ENCODE results near the gene ACER3. TPM values are rescaled to one million over a fixed set of nuclear protein-coding genes. Genes with fewer than 3 reads are reported as not detected.
"Not testable (repeated sequence)": the region's sequence is repeated elsewhere in the genome, so short reads cannot be mapped to it uniquely, and the experiment has no call there.

ACER3 gene
- polyA plus RNA-seq, 4 donors: 12.9 to 17.4 (median 15.0) TPM

DNA sequence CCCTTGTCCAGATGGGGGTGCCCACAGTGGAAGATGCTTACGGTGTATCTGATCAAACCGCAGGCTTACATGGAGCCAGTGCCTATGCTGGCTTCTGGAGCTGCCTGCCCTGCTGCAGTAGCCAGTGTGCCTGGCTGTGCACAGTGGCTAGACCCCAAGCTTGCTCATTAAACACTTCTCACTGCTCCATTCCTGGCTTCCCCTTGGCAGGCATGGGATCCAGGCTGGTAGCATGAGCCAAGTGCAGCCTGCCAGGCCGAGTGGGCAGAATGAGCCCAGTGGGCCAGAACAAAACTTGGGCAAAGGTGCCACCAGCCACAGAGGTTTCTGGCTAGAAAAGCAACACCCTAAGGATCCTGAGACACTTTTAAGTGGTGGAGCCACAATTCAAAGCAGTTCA, 118.1 kb downstream of the ACER3 start:
- DNase-seq (ENCODE audit: low read depth in 4 of 4, low spot score in 2 of 4): no peak

- DNase-seq (ENCODE audit: low read depth in 4 of 4, low spot score in 2 of 4): no peak
Measured at GRCh38 chr11:76980196-76980595, 119.5 kb downstream of the ACER3 start.

- DNase-seq (ENCODE audit: low read depth in 4 of 4, low spot score in 2 of 4): no peak
Measured at GRCh38 chr11:76984743-76985142, 124.0 kb downstream of the ACER3 start.

- DNase-seq (ENCODE audit: low read depth in 4 of 4, low spot score in 2 of 4): no peak
Measured at GRCh38 chr11:76987203-76987602, 126.5 kb downstream of the ACER3 start.

- no peak for DNase-seq (ENCODE audit: low read depth in 4 of 4, low spot score in 2 of 4)
Measured at GRCh38 chr11:76990628-76991027, 129.9 kb downstream of the ACER3 start.

GRCh38 chr11:76995081-76995576, 134.4 kb downstream of the ACER3 start:
- DNase-seq (ENCODE audit: low read depth in 4 of 4, low spot score in 2 of 4): no peak

GRCh38 chr11:76997512-76997911, 136.8 kb downstream of the ACER3 start:
- DNase-seq (ENCODE audit: low read depth in 4 of 4, low spot score in 2 of 4): no peak

DNA sequence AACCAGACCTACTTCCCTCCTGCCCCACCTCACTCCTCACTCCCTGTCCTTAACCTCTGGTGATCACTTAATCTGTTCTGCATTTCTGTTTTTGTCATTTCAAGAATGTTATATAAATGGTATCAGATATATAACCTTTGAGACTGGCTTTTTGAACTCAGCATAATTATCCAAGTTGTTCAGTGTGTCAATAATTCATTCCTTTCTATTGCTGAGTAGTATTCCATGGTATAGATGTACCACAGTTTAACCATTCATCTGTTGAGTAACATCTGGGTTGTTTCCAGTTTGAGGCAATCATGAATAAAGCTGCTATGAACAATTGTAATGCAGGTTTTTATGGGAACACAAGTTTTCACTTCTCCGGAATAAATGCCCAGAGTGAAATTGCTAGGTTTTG, 138.9 kb downstream of the ACER3 start:
- no peak for DNase-seq (ENCODE audit: low read depth in 4 of 4, low spot score in 2 of 4)

DNA sequence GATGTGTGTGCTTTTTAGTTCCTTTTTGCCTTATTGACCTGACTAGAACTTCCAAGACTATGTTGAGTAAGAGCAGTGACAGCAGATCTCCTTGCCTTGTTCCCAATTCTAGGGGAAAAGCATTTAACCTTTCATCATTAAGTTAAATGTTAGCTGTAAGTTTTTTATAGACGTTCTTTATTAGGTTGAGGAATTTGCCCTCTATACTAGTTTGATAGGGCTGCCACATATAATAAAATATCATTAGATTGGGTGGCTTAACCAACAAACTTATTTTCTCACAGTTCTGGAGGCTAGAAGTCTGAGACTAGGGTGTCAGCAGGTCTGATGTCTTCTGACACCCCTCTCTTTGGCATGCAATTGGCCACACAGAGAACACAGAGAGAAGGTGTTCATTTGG, 140.9 kb downstream of the ACER3 start:
- DNase-seq (ENCODE audit: low read depth in 4 of 4, low spot score in 2 of 4): no peak

- DNase-seq (ENCODE audit: low read depth in 4 of 4, low spot score in 2 of 4): no peak
Measured at GRCh38 chr11:77002776-77003175, 142.1 kb downstream of the ACER3 start.

DNA sequence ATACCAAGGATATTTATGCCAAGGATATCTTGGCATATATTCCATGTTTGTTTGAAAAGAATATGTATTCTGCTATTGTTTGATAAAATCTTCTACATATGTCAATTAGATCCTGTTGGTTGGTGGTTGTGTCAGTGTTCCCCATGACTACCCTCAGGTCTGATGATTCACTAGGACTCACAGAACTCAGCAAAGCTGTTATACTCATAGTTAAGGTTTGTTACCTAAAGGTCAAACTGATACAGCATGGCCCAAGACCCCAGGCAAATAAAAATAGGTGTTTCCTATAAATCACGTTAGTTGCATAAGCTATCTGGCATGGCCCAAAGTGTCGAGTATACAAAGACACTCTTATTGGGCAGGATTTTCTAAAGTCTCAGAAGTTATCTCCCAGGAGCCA, 143.2 kb downstream of the ACER3 start:
- no peak for DNase-seq (ENCODE audit: low read depth in 4 of 4, low spot score in 2 of 4)

DNA sequence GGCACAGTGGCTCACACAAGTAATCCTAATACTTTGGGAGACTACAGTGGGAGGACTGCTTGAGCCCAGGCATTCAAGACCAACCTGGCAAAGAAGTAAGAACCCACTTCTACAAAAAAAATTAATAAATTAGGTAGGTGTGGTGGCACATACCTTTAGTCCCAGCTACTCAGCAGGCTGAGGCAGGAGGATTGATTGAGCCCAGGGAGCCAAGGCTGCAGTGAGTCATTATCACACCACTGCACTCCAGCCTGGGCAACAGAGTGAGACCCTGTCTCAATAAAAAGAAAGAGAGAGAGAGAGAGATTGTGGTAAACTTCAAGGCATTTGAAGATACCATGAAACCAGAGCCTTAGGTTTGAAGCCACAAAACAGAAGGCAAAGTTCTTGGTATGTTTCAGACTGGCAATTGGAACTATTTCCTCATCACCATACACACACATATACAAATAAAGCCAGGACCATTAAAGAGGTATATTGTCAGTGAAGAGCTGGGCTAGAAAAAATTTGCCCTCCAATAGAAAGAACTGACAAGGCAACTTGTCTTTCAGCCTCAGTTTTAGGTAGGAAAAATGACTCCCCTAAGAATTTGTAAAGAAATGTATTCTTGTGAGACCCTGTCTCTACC, 148.9 kb downstream of the ACER3 start:
- no peak for DNase-seq (ENCODE audit: low read depth in 4 of 4, low spot score in 2 of 4)

DNA sequence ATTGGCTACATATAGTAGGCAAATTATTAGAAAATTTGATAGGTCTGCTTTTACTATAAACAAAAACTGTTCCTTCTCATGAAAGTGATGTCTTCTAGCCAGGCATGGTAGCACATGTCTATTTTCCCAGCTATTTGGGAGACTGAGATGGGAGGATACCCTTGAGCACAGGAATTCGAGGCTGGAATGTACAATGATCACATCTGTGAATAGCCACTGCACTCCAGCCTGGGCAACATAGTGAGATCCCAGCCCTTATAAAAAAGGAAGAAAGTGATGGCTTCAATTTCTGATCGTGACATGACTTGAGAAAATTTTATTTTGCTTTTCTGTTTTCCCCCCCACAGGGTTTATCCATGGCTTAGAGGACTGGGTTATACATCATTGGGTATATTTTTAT, 154.0 kb downstream of the ACER3 start:
- DNase-seq (ENCODE audit: low read depth in 4 of 4, low spot score in 2 of 4): no peak

DNA sequence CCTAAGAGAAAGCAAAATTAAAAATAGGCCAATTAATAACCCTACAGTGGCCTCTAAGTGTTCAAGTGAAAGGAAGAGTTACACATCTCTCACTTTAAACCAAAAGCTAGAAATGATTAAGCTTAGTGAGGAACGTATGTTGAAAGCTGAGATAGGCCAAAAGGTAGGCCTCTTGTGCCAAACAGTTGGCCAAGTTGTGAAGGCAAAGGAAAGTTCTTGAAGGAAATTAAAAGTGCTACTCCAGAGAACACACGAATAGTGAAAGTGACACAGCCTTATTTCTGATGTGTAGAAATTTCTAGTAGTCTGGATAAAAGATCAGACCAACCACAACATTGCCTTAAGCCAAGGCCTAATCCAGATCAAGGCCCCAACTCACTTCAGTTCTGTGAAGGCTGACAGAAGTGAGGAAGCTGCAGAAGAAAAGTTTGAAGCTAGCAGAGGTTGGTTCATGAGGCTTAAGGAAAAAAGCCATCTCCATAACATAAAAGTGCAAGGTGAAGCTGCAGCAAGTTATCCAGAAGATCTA, 157.7 kb downstream of the ACER3 start:
- DNase-seq (ENCODE audit: low read depth in 4 of 4, low spot score in 2 of 4): not testable (repeated sequence)

DNA sequence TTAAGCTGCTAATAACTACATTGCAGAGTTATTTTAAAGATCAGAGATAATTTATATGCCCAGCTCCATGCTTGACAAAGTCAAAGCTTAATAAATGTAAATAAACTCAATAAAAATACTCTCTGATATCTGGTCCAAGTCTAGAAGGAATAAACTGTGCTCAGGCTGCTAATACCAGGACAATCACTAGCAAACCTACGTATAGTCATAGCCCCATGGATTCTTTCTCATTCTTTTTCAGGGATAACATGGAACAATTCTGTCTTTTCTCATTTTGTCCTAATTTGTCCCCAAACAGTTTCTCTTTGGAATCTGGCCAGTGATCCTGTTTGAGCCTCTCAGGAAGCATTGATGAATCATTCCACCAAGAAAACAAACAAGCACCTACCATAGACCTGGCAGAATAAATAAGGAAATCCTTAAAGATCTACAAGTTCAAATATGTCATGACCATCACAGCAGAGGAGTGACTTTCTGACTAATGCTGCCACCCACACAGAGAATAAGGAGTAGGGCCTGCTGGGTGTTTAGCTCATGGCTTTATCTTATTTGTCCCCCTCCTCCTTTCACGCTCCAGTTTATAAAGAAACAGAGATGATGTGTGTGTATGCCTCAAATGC, 159.4 kb downstream of the ACER3 start:
- DNase-seq (ENCODE audit: low read depth in 4 of 4, low spot score in 2 of 4): no peak

DNA sequence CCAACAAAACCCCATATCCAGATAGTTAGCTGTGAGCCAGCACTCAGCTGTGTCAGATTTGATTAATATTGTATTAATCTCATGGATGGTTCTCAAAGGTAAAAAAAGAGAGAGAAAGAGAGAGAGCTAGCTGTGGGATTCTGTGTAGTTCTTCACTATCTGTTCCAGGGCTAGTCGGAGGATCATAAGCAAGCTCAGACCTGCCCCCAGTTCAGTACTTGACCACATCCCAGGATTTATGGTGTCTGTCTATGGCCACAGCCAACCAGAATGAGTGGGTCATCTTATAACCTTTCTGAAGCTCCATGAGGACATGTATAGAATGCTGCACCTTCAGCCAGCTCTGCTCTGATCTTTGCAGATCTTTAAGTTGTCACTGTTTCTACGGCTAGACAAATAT, 160.0 kb downstream of the ACER3 start:
- no peak for DNase-seq (ENCODE audit: low read depth in 4 of 4, low spot score in 2 of 4)

- DNase-seq (ENCODE audit: low read depth in 4 of 4, low spot score in 2 of 4): no peak
Measured at GRCh38 chr11:77024745-77025144, 164.0 kb downstream of the ACER3 start.

DNA sequence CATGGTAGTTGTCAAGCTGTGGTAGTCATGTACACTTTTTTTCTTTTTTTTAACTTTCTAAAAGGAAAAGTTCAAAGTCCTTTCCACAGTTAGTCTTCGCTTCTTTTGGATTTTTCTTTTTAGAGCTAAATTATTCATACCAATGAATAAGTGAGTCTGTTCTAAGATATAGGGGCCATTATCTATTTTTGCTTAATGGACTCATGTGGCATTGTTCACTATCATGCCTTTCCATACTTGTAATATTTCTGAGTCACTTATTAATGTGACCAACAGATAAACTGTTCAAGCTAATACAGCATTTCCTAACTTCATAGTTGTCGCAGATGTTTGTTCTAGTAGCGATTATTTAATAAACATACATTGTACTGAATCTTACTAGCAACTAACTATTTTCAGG, 165.5 kb downstream of the ACER3 start:
- DNase-seq (ENCODE audit: low read depth in 4 of 4, low spot score in 2 of 4): no peak

DNA sequence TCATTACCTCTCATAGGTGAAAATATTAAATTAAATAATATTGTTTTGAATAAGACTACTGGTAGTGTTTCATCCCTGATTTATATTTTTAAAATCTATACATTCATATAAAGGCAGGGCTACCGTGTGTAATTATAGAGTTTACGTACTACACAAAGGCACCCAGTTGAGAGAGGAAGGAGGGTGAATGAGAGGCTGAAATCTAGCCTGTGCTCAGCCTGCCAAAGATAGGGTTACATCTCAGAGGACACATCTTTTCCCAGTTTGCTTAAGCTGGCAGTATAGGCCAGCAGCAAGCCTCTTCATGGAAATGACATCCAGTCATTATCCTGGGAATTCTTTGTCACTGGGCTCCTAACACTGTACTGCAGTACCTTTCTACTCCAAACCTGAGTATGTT, 166.0 kb downstream of the ACER3 start:
- DNase-seq (ENCODE audit: low read depth in 4 of 4, low spot score in 2 of 4): no peak

GRCh38 chr11:77027275-77027674, 166.6 kb downstream of the ACER3 start:
- DNase-seq (ENCODE audit: low read depth in 4 of 4, low spot score in 2 of 4): no peak

DNA sequence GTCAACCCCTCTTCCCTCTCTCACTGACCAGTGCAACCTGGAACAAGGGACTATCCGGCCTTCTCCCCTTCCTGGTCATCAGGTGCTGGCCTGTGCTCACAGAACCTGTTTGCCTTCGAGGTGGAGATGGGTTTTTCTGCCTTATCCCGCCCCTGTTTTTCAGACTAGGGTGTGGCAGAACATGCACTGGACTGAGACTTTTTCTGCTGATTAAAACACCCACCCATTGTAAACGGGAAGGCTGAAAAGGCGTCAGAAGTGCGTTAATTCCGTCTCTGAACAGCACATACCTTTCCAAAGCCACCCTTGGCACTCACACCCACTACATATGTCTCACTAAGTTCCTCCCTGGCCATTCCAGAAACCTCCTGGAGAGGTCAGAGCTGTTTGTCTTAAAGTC, 169.1 kb downstream of the ACER3 start:
- DNase-seq (ENCODE audit: low read depth in 4 of 4, low spot score in 2 of 4): no peak

GRCh38 chr11:77030834-77031414, 170.2 kb downstream of the ACER3 start:
- no peak for DNase-seq (ENCODE audit: low read depth in 4 of 4, low spot score in 2 of 4)
